K562 (cell line): ENCODE results near the gene ADK. TPM values are rescaled to one million over a fixed set of nuclear protein-coding genes. Genes with fewer than 3 reads are reported as not detected.

Experiments used
- ATAC-seq: fragments of 200-7000 bp; cut with Tn5 transposase; 3 replicates; pipeline ENCODE4 v1.9.1; 2020; ENCODE audit warnings: moderate library complexity
- BruUV-seq: library from RNA; stranded (reverse); fragments of 400-500 nt; replicated peaks from 2 replicates; lab custom pipeline; 2021; lab: Mats Ljungman, UMichigan
- CTCF ChIA-PET: fragments of 300-600 bp; formaldehyde crosslinking; extraction: SDS; loops from one replicate; lab custom pipeline; 2021; ENCODE audit warnings: low intra/inter-chr PET ratio; lab: Yijun Ruan, JAX
- POLR2A ChIA-PET: fragments of 300-600, 350-650 bp; sonication (Branson Sonifier 250); formaldehyde crosslinking; extraction: SDS; loops from one replicate; lab custom pipeline; 2021; ENCODE audit warnings: antibody characterized with exemption, inconsistent platforms; lab: Yijun Ruan, JAX
- DNase-seq, 4 experiments: peaks; one replicate each; pipeline versions ENCODE4 v3.0.0 to v3.0.0-alpha.2; 2011 to 2018; ENCODE audit warnings: low spot score in 3 of 4, mixed read lengths in 3 of 4; ENCODE audit errors: extremely low read depth in 1 of 4
- FAIRE-seq: peaks from 2 replicates; lab custom pipeline; 2011; peaks lifted over from hg19 to GRCh38; lab: Jason Lieb, UNC
- H2AFZ ChIP-seq: 2 replicates; pipeline ENCODE4 v1.6.0; 2011; ENCODE audit warnings: low read depth, low read length, control low read depth, inconsistent platforms
- H3K27ac ChIP-seq: fragments of 200-600 bp; 3 replicates; pipeline ENCODE4 v1.8.0; 2011; ENCODE audit warnings: low read depth, mild to moderate bottlenecking, control low read depth, inconsistent platforms, low read length, moderate library complexity, mixed read lengths; ENCODE audit errors: extremely low read depth
- H3K27me3 ChIP-seq, 2 experiments: fragments of 300-600 bp in 1 of 2; 2 replicates in 1 of 2; 3 replicates in 1 of 2; pipeline versions ENCODE4 v1.6.0 to v1.8.0; 2011; ENCODE audit warnings: inconsistent platforms in 2 of 2, low read length in 2 of 2, mild to moderate bottlenecking in 1 of 2, mixed read lengths in 1 of 2, moderate library complexity in 1 of 2; ENCODE audit not compliant: control insufficient read depth in 2 of 2, insufficient read depth in 2 of 2
- H3K36me3 ChIP-seq: fragments of 300-600 bp; 3 replicates; pipeline ENCODE4 v1.8.0; 2011; ENCODE audit warnings: mild to moderate bottlenecking, low read length, inconsistent platforms; ENCODE audit not compliant: control insufficient read depth, insufficient read depth
- H3K4me1 ChIP-seq, 2 experiments: fragments of 200-600 bp in 1 of 2; replicated peaks in 1 of 2; 2 replicates in 1 of 2; 3 replicates in 1 of 2; pipeline versions ENCODE4 v1.5.1 to v1.8.0; 2011; ENCODE audit warnings: inconsistent platforms in 2 of 2, low read length in 2 of 2, mild to moderate bottlenecking in 1 of 2, mixed read lengths in 1 of 2, moderate library complexity in 1 of 2; ENCODE audit not compliant: control insufficient read depth in 2 of 2, insufficient read depth in 2 of 2
- H3K4me2 ChIP-seq: 2 replicates; pipeline ENCODE4 v1.6.1; 2011; ENCODE audit warnings: low read length, control low read depth, inconsistent platforms, mixed read lengths; ENCODE audit not compliant: insufficient read depth
- H3K4me3 ChIP-seq: fragments of 200-600 bp; sonication (generic), shearing (Covaris generic); 2 replicates; pipeline ENCODE4 v1.5.1; 2016; ENCODE audit warnings: control low read depth, inconsistent platforms
- H3K79me2 ChIP-seq: fragments of 200-600 bp; 3 replicates; pipeline ENCODE4 v1.8.0; 2011; ENCODE audit warnings: low read length, inconsistent platforms; ENCODE audit not compliant: control insufficient read depth, insufficient read depth
- H3K9ac ChIP-seq, 2 experiments: 2 replicates each; pipeline versions ENCODE4 v1.6.0 to v1.6.1; 2011; ENCODE audit warnings: low read depth in 2 of 2, low read length in 2 of 2, control low read depth in 1 of 2, inconsistent platforms in 1 of 2, mild to moderate bottlenecking in 1 of 2, mixed read lengths in 1 of 2; ENCODE audit not compliant: insufficient read depth in 1 of 2
- H3K9me1 ChIP-seq: one replicate; pipeline ENCODE4 v1.6.0; 2011; ENCODE audit warnings: inconsistent platforms, mild to moderate bottlenecking, low read length, moderate library complexity; ENCODE audit not compliant: control insufficient read depth, insufficient read depth
- H3K9me3 ChIP-seq: replicated peaks from 2 replicates; pipeline ENCODE4 v1.5.1; 2011; ENCODE audit warnings: low read depth, low read length, inconsistent platforms; ENCODE audit not compliant: control insufficient read depth, insufficient read depth
- H4K20me1 ChIP-seq: replicated peaks from 2 replicates; pipeline ENCODE4 v1.6.1; 2011; ENCODE audit warnings: low read length, inconsistent platforms, mixed read lengths; ENCODE audit not compliant: control insufficient read depth, insufficient read depth
- BMI1 ChIP-seq: fragments of 150-350 bp; IDR thresholded peaks from 2 replicates; pipeline ENCODE4 v1.6.1; 2014; ENCODE audit warnings: low read length
- CHD1 ChIP-seq: fragments of 200-600 bp; sonication (generic); IDR thresholded peaks from one replicate; pipeline ENCODE4 v1.6.1; 2012; ENCODE audit warnings: mild to moderate bottlenecking, moderate library complexity, low read length, inconsistent platforms
- LEF1 ChIP-seq: fragments of 450-650 bp; IDR thresholded peaks from 2 replicates; pipeline ENCODE4 v1.6.1; 2016; ENCODE audit warnings: mild to moderate bottlenecking
- NFIC ChIP-seq: fragments of 450-650 bp; IDR thresholded peaks from 2 replicates; pipeline ENCODE4 v1.6.1; 2017; ENCODE audit warnings: mild to moderate bottlenecking, inconsistent platforms
- POLR2H ChIP-seq: IDR thresholded peaks from 2 replicates; pipeline ENCODE4 v1.6.1; 2016; ENCODE audit warnings: missing genetic modification characterization, low read depth, mild to moderate bottlenecking, control low read depth, missing compliant biosample characterization, moderate library complexity
- SIRT6 ChIP-seq: IDR thresholded peaks from one replicate; pipeline ENCODE4 v1.6.1; 2012; ENCODE audit warnings: low read depth, mild to moderate bottlenecking, control low read depth, inconsistent platforms, low read length, moderate library complexity
- SP1 ChIP-seq: sonication (generic); formaldehyde crosslinking; IDR thresholded peaks from 2 replicates; pipeline ENCODE4 v1.8.1; 2022; ENCODE audit warnings: mild to moderate bottlenecking, missing genetic modification reagents
- SUPT5H ChIP-seq: fragments of 450-650 bp; IDR thresholded peaks from 2 replicates; pipeline ENCODE4 v1.6.1; 2016
- XRCC3 ChIP-seq: fragments of 450-650 bp; IDR thresholded peaks from 2 replicates; pipeline ENCODE4 v1.6.1; 2017; ENCODE audit warnings: mild to moderate bottlenecking, moderate library complexity
- ZNF121 ChIP-seq: sonication (generic); formaldehyde crosslinking; conservative IDR thresholded peaks from 2 replicates; pipeline ENCODE4 v1.8.0; 2022; ENCODE audit warnings: missing genetic modification reagents
- ZNF224 ChIP-seq: sonication (generic); formaldehyde crosslinking; IDR thresholded peaks from 2 replicates; pipeline ENCODE4 v1.8.0; 2022; ENCODE audit warnings: mild to moderate bottlenecking, missing genetic modification reagents
- WGBS: fragments of 100-300 bp; shearing (Covaris generic); methylation state at CpG from one replicate; pipeline ENCODE4 v1.1.6; 2016; ENCODE audit warnings: low coverage, mixed read lengths; ENCODE audit not compliant: insufficient coverage; ENCODE audit errors: missing lambda C conversion rate; 5-methylcytosine and 5-hydroxymethylcytosine counted together
- in situ Hi-C: fragments of 300-500 bp; cut with MboI; formaldehyde crosslinking; loops from 4 replicates; pipeline ENCODE4 v1.15.0; 2018; ENCODE audit warnings: inconsistent platforms, mixed read lengths
- intact Hi-C: fragments of 100-400 bp; cut with micrococcal nuclease; formaldehyde crosslinking; loops from 2 replicates; pipeline ENCODE4 v1.14.2; 2022
- polyA plus RNA-seq, 8 experiments: library from polyadenylated mRNA; depleted of rRNA in 4 of 8; stranded (reverse) in 5 of 8; unstranded in 3 of 8; fragments of >200 nt; fragmentation: Nextera tagmentation in 2 of 8; fragmentation: Illumina TruSeq in 1 of 8; extraction: Ambion mirVana in 2 of 8; extraction: Trizol in 1 of 8; gene quantifications; 2 replicates each; pipeline versions ENCODE4 v1.2.1 to v1.2.3, GENCODE V29; 2011 to 2014; ENCODE audit warnings: inconsistent platforms in 1 of 8, missing spikeins in 1 of 8
- total RNA-seq, 7 experiments: library from RNA; depleted of rRNA in 6 of 7; stranded (reverse); fragments of >200 nt in 6 of 7; fragmentation: Illumina TruSeq in 2 of 7; extraction: Trizol in 2 of 7; gene quantifications; 2 replicates each; pipeline versions ENCODE4 v1.2.1 to v1.2.3, GENCODE V29; 2011 to 2021; ENCODE audit warnings: low replicate concordance in 1 of 7
- TF ChIP-seq, protein P1 (sequence below): fragments of 250-450 bp; sonication (Bioruptor Pico); IDR thresholded peaks from 2 replicates; pipeline ENCODE4 v1.8.0; 2021; ENCODE audit warnings: moderate library complexity, mild to moderate bottlenecking, inconsistent platforms
- TF ChIP-seq, protein P2 (sequence below): fragments of 450-650 bp; IDR thresholded peaks from one replicate; pipeline ENCODE4 v1.6.1; 2018; ENCODE audit warnings: mild to moderate bottlenecking, moderate library complexity; ENCODE audit not compliant: partially characterized antibody

ADK gene
- total and polyA plus RNA-seq, 9 of the 15 experiments (the other 6 are each of a cell fraction or from before 2014, with no cell fraction given): 54.2 to 97.8 (median 73.6) TPM

DNA sequence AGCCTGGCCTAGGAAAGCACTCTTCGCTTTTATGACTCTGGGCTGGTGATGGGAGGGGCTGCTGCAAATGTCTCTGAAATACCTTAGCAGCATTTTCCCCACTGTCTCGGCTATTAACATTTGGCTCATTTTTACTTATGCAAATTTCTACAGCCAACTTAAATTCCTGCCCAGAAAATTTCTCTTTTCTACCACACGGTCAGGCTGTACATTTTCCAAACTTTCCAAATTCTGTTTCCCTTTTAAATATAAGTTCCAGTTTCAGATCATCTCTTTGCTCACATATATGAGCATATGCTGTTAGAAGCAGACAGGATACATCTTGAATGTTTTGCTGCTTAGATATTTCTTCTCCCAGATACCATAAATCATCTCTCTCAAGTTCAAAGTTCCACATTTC, 332.3 kb downstream of the ADK start (continued):
- TF ChIP-seq POLR2H (tag): no peak
- no peak for TF ChIP-seq NFIC
- TF ChIP-seq, all 486 proteins: peak for 0

DNA sequence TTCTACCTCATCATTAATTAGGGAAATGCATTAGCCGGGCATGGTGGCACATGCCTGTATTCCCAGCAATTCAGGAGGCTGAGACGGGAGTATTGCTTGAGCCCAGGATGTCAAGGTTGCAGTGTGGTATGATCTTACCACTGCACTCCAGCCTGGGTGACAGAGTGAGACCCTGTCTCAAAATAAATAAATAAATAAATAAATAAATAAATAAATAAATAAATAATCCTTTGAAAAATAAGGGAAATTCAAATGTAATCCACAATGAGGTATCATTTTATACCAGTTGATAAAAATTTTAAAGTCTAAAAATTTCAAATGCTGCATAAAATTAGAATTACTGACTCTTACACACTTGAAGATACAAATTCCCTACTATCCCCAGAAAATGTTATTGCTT, 334.3 kb downstream of the ADK start:
- no peaks in the 10 kb centered on the region for H3K9me1 ChIP-seq
- no peaks in the 10 kb centered on the region for H3K36me3 ChIP-seq
- H3K4me3 ChIP-seq: no peak overlapping the region
- H3K79me2 ChIP-seq: no peaks in the 10 kb centered on the region
- FAIRE-seq (no peak), ATAC-seq (no peak), DNase-seq (no peak)
- H3K4me1 ChIP-seq: no peaks in the 10 kb centered on the region
- no peaks in the 10 kb centered on the region for H3K9me3 ChIP-seq
- CTCF ChIA-PET: no interaction called here
- no peak overlapping the region for H3K4me2 ChIP-seq
- no peaks in the 10 kb centered on the region for H3K27me3 ChIP-seq
- H3K9ac ChIP-seq: no peak overlapping the region
- no peaks in the 10 kb centered on the region for H4K20me1 ChIP-seq
- no TSS peak for BruUV-seq
- H3K27ac ChIP-seq: no peak overlapping the region
- WGBS: 96% methylated on average over 2 of the region's 2 CpGs
- POLR2A ChIA-PET: no interaction called here
- H2AFZ ChIP-seq: no peak overlapping the region
- TF ChIP-seq, protein P1, sequence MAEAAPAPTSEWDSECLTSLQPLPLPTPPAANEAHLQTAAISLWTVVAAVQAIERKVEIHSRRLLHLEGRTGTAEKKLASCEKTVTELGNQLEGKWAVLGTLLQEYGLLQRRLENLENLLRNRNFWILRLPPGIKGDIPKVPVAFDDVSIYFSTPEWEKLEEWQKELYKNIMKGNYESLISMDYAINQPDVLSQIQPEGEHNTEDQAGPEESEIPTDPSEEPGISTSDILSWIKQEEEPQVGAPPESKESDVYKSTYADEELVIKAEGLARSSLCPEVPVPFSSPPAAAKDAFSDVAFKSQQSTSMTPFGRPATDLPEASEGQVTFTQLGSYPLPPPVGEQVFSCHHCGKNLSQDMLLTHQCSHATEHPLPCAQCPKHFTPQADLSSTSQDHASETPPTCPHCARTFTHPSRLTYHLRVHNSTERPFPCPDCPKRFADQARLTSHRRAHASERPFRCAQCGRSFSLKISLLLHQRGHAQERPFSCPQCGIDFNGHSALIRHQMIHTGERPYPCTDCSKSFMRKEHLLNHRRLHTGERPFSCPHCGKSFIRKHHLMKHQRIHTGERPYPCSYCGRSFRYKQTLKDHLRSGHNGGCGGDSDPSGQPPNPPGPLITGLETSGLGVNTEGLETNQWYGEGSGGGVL: no peak
- TF ChIP-seq SP1 (CRISPR knock-in tag) (no peak), ZNF121 (no peak), BMI1 (no peak), ZNF224 (no peak), CHD1 (no peak), XRCC3 (no peak), LEF1 (no peak), SIRT6 (no peak), SUPT5H (no peak)
- TF ChIP-seq, protein P2, sequence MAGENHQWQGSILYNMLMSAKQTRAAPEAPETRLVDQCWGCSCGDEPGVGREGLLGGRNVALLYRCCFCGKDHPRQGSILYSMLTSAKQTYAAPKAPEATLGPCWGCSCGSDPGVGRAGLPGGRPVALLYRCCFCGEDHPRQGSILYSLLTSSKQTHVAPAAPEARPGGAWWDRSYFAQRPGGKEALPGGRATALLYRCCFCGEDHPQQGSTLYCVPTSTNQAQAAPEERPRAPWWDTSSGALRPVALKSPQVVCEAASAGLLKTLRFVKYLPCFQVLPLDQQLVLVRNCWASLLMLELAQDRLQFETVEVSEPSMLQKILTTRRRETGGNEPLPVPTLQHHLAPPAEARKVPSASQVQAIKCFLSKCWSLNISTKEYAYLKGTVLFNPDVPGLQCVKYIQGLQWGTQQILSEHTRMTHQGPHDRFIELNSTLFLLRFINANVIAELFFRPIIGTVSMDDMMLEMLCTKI: no peak
- intact Hi-C loops (no loop called here), in situ Hi-C loops (no loop called here)
